Right lobe of liver (tissue), 6 donors: ENCODE measurements around the gene UXS1. TPM values are rescaled to one million over a fixed set of nuclear protein-coding genes. Genes with fewer than 3 reads are reported as not detected.
A peak's percentile ranks its signal among the peaks of the same experiment; 100 is the strongest.

Experiments
- ATAC-seq, 4 donors: fragments of 200-7000 bp; cut with Tn5 transposase; one replicate each; pipeline ENCODE4 v1.9.1; 2020; ENCODE audit warnings: mild to moderate bottlenecking in 4 of 4, moderate library complexity in 4 of 4
- DNase-seq, 3 donors: peaks; one replicate each; pipeline ENCODE4 v3.0.0-alpha.2; 2020
- H3K27ac ChIP-seq, 3 donors: fragments of 200-600 bp; one replicate each; pipeline ENCODE4 v1.8.0; 2022
- H3K27me3 ChIP-seq, 2 donors: fragments of 200-600 bp; one replicate each; pipeline ENCODE4 v1.8.0; 2022
- H3K36me3 ChIP-seq, 4 donors: fragments of 200-600 bp; sonication (generic) in 1 of 4; one replicate each; pipeline versions ENCODE4 v1.5.1 to v1.8.0; 2017 to 2022; ENCODE audit warnings: control low read depth in 1 of 4
- H3K4me1 ChIP-seq, 4 donors: fragments of 200-600 bp; sonication (generic) in 1 of 4; one replicate each; pipeline versions ENCODE4 v1.5.1 to v1.8.0; 2017 to 2022; ENCODE audit warnings: control low read depth in 1 of 4
- H3K4me3 ChIP-seq, 3 donors: fragments of 200-600 bp; one replicate each; pipeline ENCODE4 v1.8.0; 2022
- H3K9me3 ChIP-seq, 4 donors: fragments of 200-600 bp; sonication (generic) in 1 of 4; one replicate each; pipeline versions ENCODE4 v1.5.1 to v1.8.0; 2017 to 2022; ENCODE audit warnings: control low read depth in 1 of 4
- POLR2A ChIP-seq: fragments of 450-650 bp; IDR thresholded peaks from one replicate; pipeline ENCODE4 v1.6.1; 2017; ENCODE audit warnings: antibody characterized with exemption, mild to moderate bottlenecking
- WGBS: methylation state at CpG from one replicate; pipeline ENCODE4 v1.1.6; 2018; ENCODE audit warnings: low coverage, low lambda C conversion rate; ENCODE audit not compliant: insufficient coverage; ENCODE audit errors: missing lambda C conversion rate; 5-methylcytosine and 5-hydroxymethylcytosine counted together
- intact Hi-C, 2 donors: fragments of 100-400 bp; cut with DNase I; formaldehyde crosslinking; loops; one replicate each; pipeline versions ENCODE4 v1.11.2 to v1.14.1; 2022
- total RNA-seq, 6 experiments: library from RNA; depleted of rRNA in 2 of 6; stranded (reverse); fragments of >200 nt in 2 of 6; fragmentation: NEBNext Ultra II Directional in 3 of 6; extraction: Animal tissue kit (Norgen Biotek cat#: 25700) in 3 of 6; gene quantifications; one replicate each; pipeline versions ENCODE4 v1.1.0 to v1.2.4, GENCODE V29; 2016 to 2023
- TF ChIP-seq, protein P1 (sequence below), 4 donors: fragments of 200-600 bp in 3 of 4; fragments of 450-650 bp in 1 of 4; IDR thresholded peaks; one replicate each; pipeline versions ENCODE4 v1.5.1 to v1.8.0; 2016 to 2022; ENCODE audit warnings: antibody characterized with exemption in 4 of 4, mild to moderate bottlenecking in 2 of 4
- donor health status: DM: no; HTN: yes; CAD: no.
- donor health status: DM: no; HTN: no; CAD: no.
- donor health status: DM: no; HTN: no; CAD: no.
- donor health status: DM: no; HTN: yes; CAD: no.
- donor health status: DM: no; HTN: yes; CAD: no.

Gene UXS1
- total RNA-seq, 6 experiments from 2014 or later = 8.2 to 56.2 (median 14.0) TPM

- Histone ChIP-seq H3K27ac (no peak overlapping the region), H3K36me3 (no peaks in the 10 kb centered on the region), H3K27me3 (no peaks in the 10 kb centered on the region), H3K4me1 (no peaks in the 10 kb centered on the region), H3K4me3 (no peak overlapping the region), H3K9me3 (no peaks in the 10 kb centered on the region)
- 92% methylated on average over 9 of the region's 9 CpGs for WGBS
- ATAC-seq (no peak), DNase-seq (no peak)
- intact Hi-C loops = no loop called here
- TF ChIP-seq POLR2A = no peak
- TF ChIP-seq, protein P1, sequence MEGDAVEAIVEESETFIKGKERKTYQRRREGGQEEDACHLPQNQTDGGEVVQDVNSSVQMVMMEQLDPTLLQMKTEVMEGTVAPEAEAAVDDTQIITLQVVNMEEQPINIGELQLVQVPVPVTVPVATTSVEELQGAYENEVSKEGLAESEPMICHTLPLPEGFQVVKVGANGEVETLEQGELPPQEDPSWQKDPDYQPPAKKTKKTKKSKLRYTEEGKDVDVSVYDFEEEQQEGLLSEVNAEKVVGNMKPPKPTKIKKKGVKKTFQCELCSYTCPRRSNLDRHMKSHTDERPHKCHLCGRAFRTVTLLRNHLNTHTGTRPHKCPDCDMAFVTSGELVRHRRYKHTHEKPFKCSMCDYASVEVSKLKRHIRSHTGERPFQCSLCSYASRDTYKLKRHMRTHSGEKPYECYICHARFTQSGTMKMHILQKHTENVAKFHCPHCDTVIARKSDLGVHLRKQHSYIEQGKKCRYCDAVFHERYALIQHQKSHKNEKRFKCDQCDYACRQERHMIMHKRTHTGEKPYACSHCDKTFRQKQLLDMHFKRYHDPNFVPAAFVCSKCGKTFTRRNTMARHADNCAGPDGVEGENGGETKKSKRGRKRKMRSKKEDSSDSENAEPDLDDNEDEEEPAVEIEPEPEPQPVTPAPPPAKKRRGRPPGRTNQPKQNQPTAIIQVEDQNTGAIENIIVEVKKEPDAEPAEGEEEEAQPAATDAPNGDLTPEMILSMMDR (IDR thresholded peaks at IDR 0.05) = no peak
Measured at GRCh38 chr2:106061611-106062349, 132.3 kb downstream of the UXS1 start.

- intact Hi-C loops = no loop called here
- no peak for ATAC-seq
- no peaks in the 10 kb centered on the region for H3K4me1 ChIP-seq
- H3K36me3 ChIP-seq = no peaks in the 10 kb centered on the region
- no peak for DNase-seq
- no peak overlapping the region for H3K27ac ChIP-seq
- no peaks in the 10 kb centered on the region for H3K27me3 ChIP-seq
- no peak overlapping the region for H3K4me3 ChIP-seq
- no peak for TF ChIP-seq POLR2A
- TF ChIP-seq, protein P1 (IDR thresholded peaks at IDR 0.05) = no peak
- 67% methylated on average over 6 of the region's 6 CpGs for WGBS
- H3K9me3 ChIP-seq = no peaks in the 10 kb centered on the region
Measured at GRCh38 chr2:106059416-106060065, 134.6 kb downstream of the UXS1 start.

GRCh38 chr2:106058469-106059137 is 135.5 kb downstream of the UXS1 start:
- intact Hi-C loops = no loop called here
- Histone ChIP-seq H3K36me3 (no peaks in the 10 kb centered on the region), H3K4me3 (no peak overlapping the region), H3K27me3 (no peaks in the 10 kb centered on the region), H3K27ac (no peak overlapping the region), H3K4me1 (no peaks in the 10 kb centered on the region), H3K9me3 (no peaks in the 10 kb centered on the region)
- TF ChIP-seq POLR2A = no peak
- TF ChIP-seq, protein P1 (IDR thresholded peaks at IDR 0.05) = no peak
- ATAC-seq = no peak
- WGBS = 74% methylated on average over 4 of the region's 4 CpGs
- DNase-seq = no peak

DNA sequence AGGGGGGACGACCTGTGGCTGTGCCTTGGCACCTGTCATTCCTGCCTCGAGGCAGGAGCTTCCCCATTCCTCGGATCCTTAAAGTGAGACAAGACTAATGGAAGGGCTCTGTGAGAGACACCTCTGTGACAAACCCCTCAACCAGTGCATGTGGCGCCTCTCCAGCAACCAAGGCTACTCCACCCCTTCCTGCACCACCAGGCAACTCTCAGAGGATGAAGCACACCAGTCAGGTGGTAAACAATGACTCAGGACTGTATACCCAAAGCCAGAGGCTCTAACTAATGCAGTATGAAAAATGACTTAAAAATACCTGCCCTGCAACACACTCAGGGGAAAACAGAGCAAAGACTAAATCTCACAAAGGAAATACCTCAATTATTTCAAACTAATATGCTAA is 136.9 kb downstream of the UXS1 start:
- TF ChIP-seq, protein P1 (IDR thresholded peaks at IDR 0.05) = no peak
- TF ChIP-seq POLR2A = no peak
- ATAC-seq (peak in 1 of 4 donors; percentile 24), DNase-seq (no peak)
- Histone ChIP-seq H3K36me3 (no peaks in the 10 kb centered on the region), H3K27ac (no peak overlapping the region), H3K9me3 (no peaks in the 10 kb centered on the region), H3K4me3 (no peak overlapping the region), H3K4me1 (no peaks in the 10 kb centered on the region), H3K27me3 (no peaks in the 10 kb centered on the region)
- intact Hi-C loops = no loop called here
- 29% methylated on average over 1 of the region's 4 CpGs for WGBS
